GM12878 (cell line): ENCODE measurements around the gene OSBPL10. TPM values are rescaled to one million over a fixed set of nuclear protein-coding genes. Genes with fewer than 3 reads are reported as not detected.

Experiments used
- ATF3 ChIP-seq: IDR thresholded peaks from 2 replicates; pipeline ENCODE4 v1.6.1; 2011; ENCODE audit warnings: low read depth, mild to moderate bottlenecking, low read length, moderate library complexity, borderline replicate concordance; ENCODE audit errors: extremely low read depth
- NR2C1 ChIP-seq: fragments of 450-650 bp; IDR thresholded peaks from 2 replicates; pipeline ENCODE4 v1.6.1; 2017; ENCODE audit warnings: antibody characterized with exemption, mild to moderate bottlenecking, moderate library complexity
- PRDM15 ChIP-seq: fragments of 450-650 bp; formaldehyde crosslinking; IDR thresholded peaks from 2 replicates; pipeline ENCODE4 v1.4.0; 2020; ENCODE audit warnings: mild to moderate bottlenecking, moderate library complexity
- SKIL ChIP-seq: fragments of 450-650 bp; IDR thresholded peaks from 2 replicates; pipeline ENCODE4 v1.6.1; 2017; ENCODE audit warnings: mild to moderate bottlenecking, low read depth, inconsistent platforms; ENCODE audit not compliant: poor library complexity, severe bottlenecking
- ZZZ3 ChIP-seq: IDR thresholded peaks from 2 replicates; pipeline ENCODE4 v1.6.1; 2011; ENCODE audit warnings: low read depth; ENCODE audit not compliant: control insufficient read depth, insufficient read length
- polyA plus RNA-seq, 11 experiments: library from polyadenylated mRNA; depleted of rRNA in 4 of 11; unstranded in 6 of 11; stranded (reverse) in 5 of 11; fragments of >200 nt; fragmentation: Nextera tagmentation in 4 of 11; fragmentation: Illumina TruSeq in 1 of 11; extraction: Ambion mirVana in 4 of 11; extraction: Trizol in 1 of 11; gene quantifications; 1 replicate in 1 of 11; 2 replicates in 10 of 11; pipeline versions ENCODE4 v1.2.1 to v1.2.3, GENCODE V29; 2011 to 2016; ENCODE audit warnings: inconsistent platforms in 2 of 11, missing spikeins in 2 of 11, low read depth in 1 of 11
- total RNA-seq, 4 experiments: library from RNA; depleted of rRNA in 3 of 4; stranded (reverse); fragments of >200 nt in 3 of 4; fragmentation: Illumina TruSeq in 1 of 4; extraction: Trizol in 1 of 4; gene quantifications; 2 replicates each; pipeline versions ENCODE4 v1.2.1 to v1.2.3, GENCODE V29; 2013 to 2021

Gene OSBPL10
- total and polyA plus RNA-seq, 10 of the 15 experiments (the other 5 are each of a cell fraction or from before 2014, with no cell fraction given) = 0.03 to 0.25 (median 0.09) TPM; not detected in 5

GRCh38 chr3:31908391-31909097 is 72.5 kb downstream of the OSBPL10 start (continued):
- TF ChIP-seq ATF3 = no peak
- no peak for TF ChIP-seq PRDM15
- TF ChIP-seq ZZZ3 = no peak
- TF ChIP-seq SKIL = no peak
- TF ChIP-seq NR2C1 = no peak
